Thyroid gland (tissue), 4 donors: ENCODE data around the gene SIGLEC10.
A peak's percentile ranks its signal among the peaks of the same experiment; 100 is the strongest.

Source experiments
- POLR2A ChIP-seq, 2 donors: fragments of 450-650 bp; IDR thresholded peaks; one replicate each; pipeline ENCODE4 v1.6.1; 2017; ENCODE audit warnings: antibody characterized with exemption in 2 of 2, mild to moderate bottlenecking in 2 of 2, moderate library complexity in 1 of 2
- TF ChIP-seq, protein P1 (sequence below), 6 experiments: fragments of 200-600 bp in 3 of 6; fragments of 450-650 bp in 3 of 6; sonication (generic) in 3 of 6; IDR thresholded peaks; one replicate each; pipeline ENCODE4 v1.5.1; 2016 to 2019; ENCODE audit warnings: antibody characterized with exemption in 6 of 6, mild to moderate bottlenecking in 2 of 6, inconsistent platforms in 1 of 6, moderate library complexity in 1 of 6

DNA sequence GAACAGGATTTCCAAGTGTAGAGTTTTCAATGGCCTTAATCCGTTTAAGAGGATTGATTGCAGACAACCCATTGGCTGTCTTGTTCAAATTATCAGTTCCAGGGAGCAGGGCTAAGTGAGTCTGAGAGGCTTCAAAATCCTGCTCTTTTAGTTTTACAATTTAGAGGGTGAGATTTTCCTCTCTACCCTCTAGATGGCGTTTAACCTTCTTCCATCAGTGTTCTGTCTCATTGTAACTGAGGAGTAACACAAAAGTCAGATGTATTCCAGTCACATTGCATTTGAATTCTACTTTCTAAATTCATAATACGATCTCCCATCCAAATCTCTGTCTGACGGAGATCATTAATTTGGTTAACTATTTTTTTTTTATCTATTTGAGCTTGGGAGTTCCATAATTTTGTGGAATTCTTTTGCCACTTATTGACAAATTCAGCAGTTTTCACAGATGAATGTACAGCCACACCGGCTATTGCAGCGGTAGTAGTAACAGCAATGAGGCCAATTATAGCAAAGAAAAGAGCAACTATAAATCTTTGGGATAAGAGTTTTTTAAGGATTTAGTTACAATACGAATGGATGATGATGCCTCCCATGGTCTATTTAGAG lies 19.2 kb downstream of the SIGLEC10 start:
- TF ChIP-seq, protein P1, sequence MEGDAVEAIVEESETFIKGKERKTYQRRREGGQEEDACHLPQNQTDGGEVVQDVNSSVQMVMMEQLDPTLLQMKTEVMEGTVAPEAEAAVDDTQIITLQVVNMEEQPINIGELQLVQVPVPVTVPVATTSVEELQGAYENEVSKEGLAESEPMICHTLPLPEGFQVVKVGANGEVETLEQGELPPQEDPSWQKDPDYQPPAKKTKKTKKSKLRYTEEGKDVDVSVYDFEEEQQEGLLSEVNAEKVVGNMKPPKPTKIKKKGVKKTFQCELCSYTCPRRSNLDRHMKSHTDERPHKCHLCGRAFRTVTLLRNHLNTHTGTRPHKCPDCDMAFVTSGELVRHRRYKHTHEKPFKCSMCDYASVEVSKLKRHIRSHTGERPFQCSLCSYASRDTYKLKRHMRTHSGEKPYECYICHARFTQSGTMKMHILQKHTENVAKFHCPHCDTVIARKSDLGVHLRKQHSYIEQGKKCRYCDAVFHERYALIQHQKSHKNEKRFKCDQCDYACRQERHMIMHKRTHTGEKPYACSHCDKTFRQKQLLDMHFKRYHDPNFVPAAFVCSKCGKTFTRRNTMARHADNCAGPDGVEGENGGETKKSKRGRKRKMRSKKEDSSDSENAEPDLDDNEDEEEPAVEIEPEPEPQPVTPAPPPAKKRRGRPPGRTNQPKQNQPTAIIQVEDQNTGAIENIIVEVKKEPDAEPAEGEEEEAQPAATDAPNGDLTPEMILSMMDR (IDR thresholded peaks at IDR 0.05) = peak in 3 of 6 experiments; percentile 23 to 59 (median 40)
- TF ChIP-seq POLR2A (IDR thresholded peaks at IDR 0.05) = no peak
